Ishikawa (cell line): ENCODE results near the gene CEP290.

ENCODE experiments used
- CEBPB ChIP-seq: IDR thresholded peaks from 2 replicates; pipeline ENCODE4 v1.6.1; 2012
- EP300 ChIP-seq: IDR thresholded peaks from 2 replicates; pipeline ENCODE4 v1.6.1; 2012; ENCODE audit warnings: borderline replicate concordance
- RAD21 ChIP-seq: IDR thresholded peaks from 2 replicates; pipeline ENCODE4 v1.6.1; 2012; ENCODE audit warnings: low read depth
- TEAD4 ChIP-seq: IDR thresholded peaks from 2 replicates; pipeline ENCODE4 v1.6.1; 2012
- TF ChIP-seq, protein P1 (sequence below): IDR thresholded peaks from 2 replicates; pipeline ENCODE4 v1.6.1; 2012; ENCODE audit warnings: low read depth, mild to moderate bottlenecking

GRCh38 chr12:88052686-88053085 is 89.2 kb downstream of the CEP290 start:
- TF ChIP-seq TEAD4 = no peak
- TF ChIP-seq RAD21 = peak; percentile 42; the same call in 1 of the 2 replicates
- no peak for TF ChIP-seq CEBPB
- TF ChIP-seq, protein P1, sequence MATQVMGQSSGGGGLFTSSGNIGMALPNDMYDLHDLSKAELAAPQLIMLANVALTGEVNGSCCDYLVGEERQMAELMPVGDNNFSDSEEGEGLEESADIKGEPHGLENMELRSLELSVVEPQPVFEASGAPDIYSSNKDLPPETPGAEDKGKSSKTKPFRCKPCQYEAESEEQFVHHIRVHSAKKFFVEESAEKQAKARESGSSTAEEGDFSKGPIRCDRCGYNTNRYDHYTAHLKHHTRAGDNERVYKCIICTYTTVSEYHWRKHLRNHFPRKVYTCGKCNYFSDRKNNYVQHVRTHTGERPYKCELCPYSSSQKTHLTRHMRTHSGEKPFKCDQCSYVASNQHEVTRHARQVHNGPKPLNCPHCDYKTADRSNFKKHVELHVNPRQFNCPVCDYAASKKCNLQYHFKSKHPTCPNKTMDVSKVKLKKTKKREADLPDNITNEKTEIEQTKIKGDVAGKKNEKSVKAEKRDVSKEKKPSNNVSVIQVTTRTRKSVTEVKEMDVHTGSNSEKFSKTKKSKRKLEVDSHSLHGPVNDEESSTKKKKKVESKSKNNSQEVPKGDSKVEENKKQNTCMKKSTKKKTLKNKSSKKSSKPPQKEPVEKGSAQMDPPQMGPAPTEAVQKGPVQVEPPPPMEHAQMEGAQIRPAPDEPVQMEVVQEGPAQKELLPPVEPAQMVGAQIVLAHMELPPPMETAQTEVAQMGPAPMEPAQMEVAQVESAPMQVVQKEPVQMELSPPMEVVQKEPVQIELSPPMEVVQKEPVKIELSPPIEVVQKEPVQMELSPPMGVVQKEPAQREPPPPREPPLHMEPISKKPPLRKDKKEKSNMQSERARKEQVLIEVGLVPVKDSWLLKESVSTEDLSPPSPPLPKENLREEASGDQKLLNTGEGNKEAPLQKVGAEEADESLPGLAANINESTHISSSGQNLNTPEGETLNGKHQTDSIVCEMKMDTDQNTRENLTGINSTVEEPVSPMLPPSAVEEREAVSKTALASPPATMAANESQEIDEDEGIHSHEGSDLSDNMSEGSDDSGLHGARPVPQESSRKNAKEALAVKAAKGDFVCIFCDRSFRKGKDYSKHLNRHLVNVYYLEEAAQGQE = no peak
- no peak for TF ChIP-seq EP300
